Iris pigment epithelial cell (primary cell): ENCODE measurements around the gene FAM131C.
"Not testable (repeated sequence)": the region's sequence is repeated elsewhere in the genome, so short reads cannot be mapped to it uniquely, and the experiment has no call there.

Experiments
- DNase-seq: peaks from one replicate; pipeline ENCODE4 v3.0.0-alpha.2; 2011; ENCODE audit warnings: low read depth

Gene FAM131C

DNA sequence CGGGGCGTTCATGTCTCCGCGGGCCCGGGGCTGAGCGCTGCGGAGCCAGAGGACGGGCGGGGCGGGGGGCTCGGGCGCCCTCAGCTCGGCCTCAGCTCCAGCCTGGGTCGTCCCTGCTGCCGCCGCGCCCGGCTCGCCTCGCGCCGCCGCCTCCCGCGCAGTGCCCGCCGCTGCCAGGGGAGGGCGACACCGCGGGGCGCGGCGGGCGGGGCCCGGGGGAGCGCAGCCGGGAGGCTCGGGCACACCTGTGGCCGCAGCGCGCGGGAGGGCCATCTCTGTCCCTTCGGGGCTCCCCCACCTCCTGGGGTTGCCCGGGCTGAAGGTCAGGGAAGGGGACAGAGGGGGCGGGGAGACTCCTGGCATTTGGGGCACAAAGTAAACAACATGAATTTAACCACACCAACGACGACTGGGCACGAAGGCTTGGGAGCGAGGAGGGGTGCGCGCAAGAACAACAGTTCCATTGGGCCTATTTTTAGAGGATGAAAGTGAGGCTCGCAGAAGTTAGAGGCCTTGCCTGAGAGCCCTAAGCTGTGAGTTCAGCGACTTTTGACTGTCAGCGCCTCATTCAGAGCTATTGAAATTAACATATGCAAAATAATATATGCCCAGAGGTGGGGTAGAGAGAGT lies at the start of gene FAM131C:
TSS of gene FAM131C (minus strand) at position 162 of the 630 bp plus-strand sequence. CDS start 209 bp downstream, outside the sequence.
- no peak for DNase-seq

GRCh38 chr1:16122916-16123315 lies 49.5 kb upstream of the FAM131C start:
- DNase-seq: peak; percentile 92

DNA sequence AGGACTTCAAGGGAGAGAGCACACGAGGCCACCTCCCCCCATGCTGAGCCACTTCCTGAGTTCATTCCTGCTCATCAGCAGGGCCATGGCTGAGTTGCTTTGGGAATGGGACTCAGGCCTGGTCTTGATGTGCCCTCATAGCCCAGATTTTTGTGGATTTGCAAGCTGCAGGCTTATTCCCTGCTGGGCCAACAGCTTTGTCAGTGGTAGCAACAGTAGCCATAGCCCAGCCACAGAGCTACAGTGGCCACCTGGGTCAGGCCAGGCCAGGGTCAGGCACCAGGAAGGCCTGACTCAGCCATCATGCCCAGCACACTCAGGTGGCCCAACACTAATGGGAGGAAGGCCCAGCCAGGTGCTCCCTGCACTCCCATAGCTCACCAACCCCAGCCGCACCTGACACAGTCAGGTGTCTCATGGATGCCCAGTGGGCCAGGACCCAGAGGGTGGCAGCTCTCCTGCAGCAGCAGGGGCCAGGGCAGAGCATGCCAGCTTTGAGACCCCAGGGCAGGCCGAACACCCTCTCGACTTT lies 49.0 kb upstream of the FAM131C start:
- no peak for DNase-seq

- no peak for DNase-seq
Measured at GRCh38 chr1:16120940-16121410, 47.5 kb upstream of the FAM131C start.

- DNase-seq: no peak
Measured at GRCh38 chr1:16120407-16120806, 47.0 kb upstream of the FAM131C start.

DNA sequence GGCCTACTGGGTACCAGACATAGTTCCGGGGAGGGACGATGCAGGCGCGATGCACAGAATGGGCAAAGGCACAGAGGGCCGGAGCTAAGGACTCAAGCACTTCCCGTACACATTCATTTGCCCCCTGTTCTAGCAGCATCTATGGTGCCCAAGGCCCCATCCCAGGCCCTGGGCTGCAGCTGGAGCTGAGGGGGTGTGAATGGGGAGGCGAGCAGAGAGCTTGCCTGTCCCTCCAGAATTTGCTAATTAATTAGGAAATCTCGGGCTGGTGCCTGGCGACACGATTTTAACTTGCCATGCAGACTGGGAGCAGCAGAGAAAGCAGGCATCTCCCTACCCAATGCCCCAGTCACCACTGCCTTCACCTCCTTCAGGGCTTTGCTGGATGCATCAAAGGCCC lies 46.5 kb upstream of the FAM131C start:
- DNase-seq: no peak

GRCh38 chr1:16119504-16119903 lies 46.1 kb upstream of the FAM131C start:
- DNase-seq: no peak

DNA sequence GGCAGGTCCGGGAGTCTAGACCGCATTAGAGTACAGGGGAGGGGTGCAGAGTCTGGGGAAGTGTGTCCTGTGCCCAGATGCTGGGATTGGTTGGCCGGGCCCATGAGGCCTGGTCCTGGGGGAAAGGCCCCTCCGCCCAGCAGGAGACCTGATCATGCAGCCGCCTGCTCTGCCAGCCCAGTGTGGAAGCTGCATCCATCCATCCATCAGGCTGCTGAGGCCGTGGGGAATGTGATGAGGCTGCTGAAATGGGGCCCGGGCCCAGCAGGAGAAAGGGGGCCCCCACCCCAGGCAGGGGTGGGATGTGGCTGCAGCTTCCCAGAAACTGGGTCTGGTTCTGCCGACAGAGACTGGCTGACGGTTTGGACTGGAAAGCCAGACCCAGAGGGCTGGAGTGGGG lies 45.3 kb upstream of the FAM131C start:
- DNase-seq: no peak

GRCh38 chr1:16117936-16118335 lies 44.5 kb upstream of the FAM131C start:
- no peak for DNase-seq

- DNase-seq: no peak
Measured at GRCh38 chr1:16117369-16117768, 43.9 kb upstream of the FAM131C start.

DNA sequence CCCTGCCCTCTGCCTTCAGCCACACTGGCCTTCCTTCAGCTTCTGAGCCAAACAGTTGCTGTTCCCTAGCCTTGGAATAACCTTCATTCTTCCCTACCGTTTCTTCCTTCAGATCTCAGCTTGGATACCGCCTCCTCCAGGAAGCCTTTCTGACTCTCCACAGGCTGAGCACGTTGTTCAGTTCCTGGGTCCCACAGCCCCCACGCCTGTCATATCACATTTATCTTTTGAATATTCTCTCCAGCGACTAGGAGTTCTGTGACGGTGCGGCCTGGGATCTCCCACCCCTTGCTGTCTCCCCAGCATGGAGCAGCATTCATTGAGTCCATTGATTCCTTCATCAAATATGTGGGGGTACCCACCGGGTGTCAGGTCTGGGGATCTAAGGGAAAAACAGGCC lies 43.2 kb upstream of the FAM131C start:
- DNase-seq: no peak

DNA sequence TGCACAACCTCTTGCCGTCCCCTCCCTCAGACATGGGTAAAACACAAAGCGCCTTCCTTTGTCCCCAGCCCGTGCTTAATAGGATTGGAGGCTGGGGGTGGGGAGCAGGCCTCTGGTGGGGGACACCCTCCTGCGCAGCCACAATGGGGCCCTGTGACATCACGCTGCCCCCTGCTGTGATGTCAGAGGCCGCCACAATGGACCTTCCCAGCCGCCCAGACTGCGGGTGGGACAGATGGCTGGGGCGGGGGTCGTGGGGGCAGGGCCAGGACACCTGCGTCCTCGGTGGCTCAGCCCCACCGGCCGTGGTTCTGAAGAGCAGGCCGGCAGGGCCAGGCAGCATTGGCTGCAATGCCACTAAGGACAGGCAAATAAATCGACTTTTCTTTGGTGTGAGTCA lies 42.6 kb upstream of the FAM131C start:
- no peak for DNase-seq

DNA sequence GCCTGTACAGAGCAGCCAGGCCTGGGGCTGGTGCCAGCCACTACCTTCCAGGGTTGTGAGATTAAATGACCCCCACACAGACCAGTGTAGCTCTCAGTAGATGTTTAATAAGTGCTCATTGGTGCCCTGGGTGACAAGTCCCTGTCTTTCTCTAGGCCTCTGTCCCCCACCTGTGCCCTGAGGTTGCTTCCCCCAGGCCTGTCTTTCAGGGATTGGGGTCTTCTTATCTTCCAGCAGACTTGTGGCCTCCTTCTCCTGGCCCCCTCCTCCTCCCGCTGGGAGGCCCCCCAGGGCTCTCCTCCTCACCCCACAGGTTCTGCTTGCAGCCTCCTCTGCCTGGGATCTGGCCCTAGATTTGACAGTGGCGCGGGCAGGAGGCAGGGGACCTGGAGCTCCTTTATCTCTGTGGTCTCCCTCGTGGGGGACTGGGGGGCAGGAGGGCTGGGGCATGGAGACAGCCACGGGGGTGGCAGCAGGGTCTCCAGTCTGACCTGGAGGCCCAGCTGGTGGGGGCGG lies 42.1 kb upstream of the FAM131C start:
- no peak for DNase-seq

GRCh38 chr1:16114527-16115467 lies 41.3 kb upstream of the FAM131C start:
- DNase-seq: no peak

- DNase-seq: peak; percentile 44
Measured at GRCh38 chr1:16112596-16113555, 39.4 kb upstream of the FAM131C start.

DNA sequence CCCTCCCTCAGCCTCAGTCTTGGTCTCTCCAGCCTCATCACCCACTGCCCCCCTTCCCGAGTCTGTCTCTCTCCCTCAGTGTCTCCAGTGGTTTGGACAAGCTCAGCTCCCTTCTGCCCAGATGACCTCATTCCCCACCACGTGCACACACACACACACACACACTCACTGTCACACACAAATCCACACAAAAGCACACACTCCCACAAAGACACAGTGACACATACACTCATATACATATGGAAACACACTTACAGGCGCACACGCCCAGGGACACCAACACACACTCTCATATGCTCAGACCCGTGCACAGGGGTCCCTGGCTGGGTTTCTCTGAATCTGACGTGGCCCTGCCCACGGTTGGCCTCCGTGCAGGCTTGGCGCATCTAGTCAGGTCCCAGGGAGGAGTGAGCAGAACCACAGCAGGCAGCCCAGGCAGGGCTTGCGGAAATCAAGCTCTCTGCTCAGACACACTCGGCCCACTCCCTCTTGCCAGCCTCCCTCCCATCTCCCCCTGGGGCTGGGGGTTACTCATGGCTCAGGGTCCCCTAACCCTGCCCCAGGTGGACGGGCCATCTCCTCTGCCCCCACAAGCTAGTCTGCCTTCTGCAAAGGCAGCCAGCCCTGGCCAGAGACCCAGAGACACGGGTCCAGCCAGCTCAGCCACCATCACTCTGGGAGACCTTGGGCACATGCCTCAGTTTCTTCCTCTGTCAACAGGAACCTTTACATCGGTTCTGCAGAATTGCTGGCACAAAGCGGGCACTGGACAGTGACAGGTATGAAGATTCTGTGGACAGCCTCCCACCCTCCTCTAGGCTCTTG lies 38.5 kb upstream of the FAM131C start:
- DNase-seq: peak; percentile 78

GRCh38 chr1:16110884-16111283 lies 37.4 kb upstream of the FAM131C start:
- no peak for DNase-seq

- DNase-seq: no peak
Measured at GRCh38 chr1:16110456-16110855, 37.0 kb upstream of the FAM131C start.

- no peak for DNase-seq
Measured at GRCh38 chr1:16109571-16109970, 36.1 kb upstream of the FAM131C start.

DNA sequence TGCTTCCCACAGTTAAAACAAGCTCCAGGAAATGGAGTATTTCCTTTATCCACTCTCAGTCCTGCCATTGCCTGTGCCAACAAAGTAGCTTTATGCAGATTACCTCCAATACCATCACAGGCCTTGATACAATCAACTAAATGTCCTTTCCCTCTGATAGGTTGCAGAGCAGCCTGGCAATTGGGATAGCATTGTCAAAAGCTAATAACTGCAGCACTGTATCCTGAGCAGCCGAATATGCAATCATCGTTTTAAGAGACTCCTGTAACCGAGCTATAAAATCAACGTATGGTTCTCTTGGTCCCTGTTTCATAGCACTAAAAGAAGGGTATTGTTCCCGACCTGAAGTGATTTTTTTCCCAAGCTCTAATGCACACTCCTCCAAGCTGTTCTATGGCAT lies 33.6 kb upstream of the FAM131C start:
- not testable (repeated sequence) for DNase-seq

DNA sequence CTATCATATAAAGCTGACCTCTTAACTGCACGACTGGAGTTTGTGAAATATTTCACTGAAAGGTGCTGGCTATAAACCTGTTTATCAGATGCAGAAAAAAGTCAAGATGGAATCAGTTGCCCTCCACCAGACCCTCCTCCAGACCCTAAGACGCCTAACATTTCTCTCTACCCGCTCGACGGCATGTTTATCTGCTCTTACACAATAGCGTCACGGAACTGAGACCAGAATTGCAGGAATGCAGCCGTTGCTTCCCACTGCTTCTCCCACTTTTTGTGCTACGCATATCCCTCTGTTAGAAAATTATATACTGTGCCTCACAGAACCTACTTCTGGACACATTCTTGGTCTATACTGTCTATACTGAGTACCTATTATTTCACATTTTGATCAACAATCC lies 28.2 kb upstream of the FAM131C start:
- DNase-seq: no peak
